ENCODE data around the gene TECTB. TPM values are rescaled to one million over a fixed set of nuclear protein-coding genes. Genes with fewer than 3 reads are reported as not detected.
A peak's percentile ranks its signal among the peaks of the same experiment; 100 is the strongest.

The TECTB gene
- total RNA-seq, 1 experiment from 2014 or later: not detected

DNA sequence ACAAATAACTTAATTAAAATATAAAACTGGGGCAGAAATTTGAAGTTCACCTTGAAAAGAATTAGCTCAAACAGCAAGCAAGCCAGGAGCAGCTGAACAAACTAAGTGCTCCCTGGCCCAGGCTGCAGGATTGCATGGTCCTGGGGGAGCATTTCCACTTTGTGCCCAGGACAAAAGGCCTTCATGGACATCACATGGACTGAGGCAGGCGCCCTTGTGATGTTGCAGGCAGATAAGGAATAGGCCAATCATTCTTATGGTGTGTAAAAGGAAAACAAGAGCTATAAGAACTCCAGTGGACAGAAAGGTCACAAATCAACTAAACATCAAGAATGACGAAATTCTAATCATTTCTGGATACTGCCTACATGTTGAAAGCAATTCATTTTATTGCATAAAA, 17.5 kb upstream of the TECTB start:
- no peak for DNase-seq (ENCODE audit: low spot score)
- ATAC-seq: no peak
- ChIA-PET CTCF (interaction anchor here (0.7 kb wide), 2 partner anchors 8 to 42 kb away, joined by 3 read pairs; no protein-coding TSS in a partner anchor), POLR2A (interaction anchor here (0.6 kb wide), 1 partner anchor 163 kb away, joined by 3 read pairs; no protein-coding TSS in a partner anchor)
- Mint-ChIP-seq H3K36me3 (no peaks in the 10 kb centered on the region), H3K4me1 (no peaks in the 10 kb centered on the region), H3K4me3 (no peak overlapping the region), H3K27ac (no peak overlapping the region), H3K27me3 (ENCODE audit: low read depth) (no peaks in the 10 kb centered on the region), H3K9me3 (peaks cover 6% of the 10 kb centered on the region)
- TF ChIP-seq GABPB1 (CRISPR knock-in tag; IDR thresholded peaks at IDR 0.05) (peak; percentile 92), ZBTB43 (CRISPR knock-in tag; IDR thresholded peaks at IDR 0.05) (no peak)

GRCh38 chr10:112269266-112269665, 13.9 kb upstream of the TECTB start:
- ATAC-seq: no peak
- TF ChIP-seq ATF1 (CRISPR knock-in tag; IDR thresholded peaks at IDR 0.05) (no peak), ZNF219 (CRISPR knock-in tag; IDR thresholded peaks at IDR 0.05; ENCODE audit: borderline replicate concordance) (no peak), ZBTB43 (CRISPR knock-in tag; IDR thresholded peaks at IDR 0.05) (no peak), CTCF (IDR thresholded peaks at IDR 0.05) (no peak), NFE2L1 (CRISPR knock-in tag; IDR thresholded peaks at IDR 0.05) (no peak), MYBL2 (CRISPR knock-in tag; IDR thresholded peaks at IDR 0.05) (no peak), TEAD1 (CRISPR knock-in tag; IDR thresholded peaks at IDR 0.05) (no peak), ELF4 (CRISPR knock-in tag; IDR thresholded peaks at IDR 0.05; ENCODE audit: low read depth) (no peak), MXD4 (CRISPR knock-in tag; IDR thresholded peaks at IDR 0.05; ENCODE audit: borderline replicate concordance) (no peak), ZNF121 (CRISPR knock-in tag; IDR thresholded peaks at IDR 0.05) (no peak), HMGA2 (CRISPR knock-in tag; IDR thresholded peaks at IDR 0.05) (no peak), CREM (CRISPR knock-in tag; IDR thresholded peaks at IDR 0.05) (no peak), CREB1 (CRISPR knock-in tag; IDR thresholded peaks at IDR 0.05) (no peak), SP1 (CRISPR knock-in tag; conservative IDR thresholded peaks at IDR 0.05) (no peak)
- TF ChIP-seq, protein P1, sequence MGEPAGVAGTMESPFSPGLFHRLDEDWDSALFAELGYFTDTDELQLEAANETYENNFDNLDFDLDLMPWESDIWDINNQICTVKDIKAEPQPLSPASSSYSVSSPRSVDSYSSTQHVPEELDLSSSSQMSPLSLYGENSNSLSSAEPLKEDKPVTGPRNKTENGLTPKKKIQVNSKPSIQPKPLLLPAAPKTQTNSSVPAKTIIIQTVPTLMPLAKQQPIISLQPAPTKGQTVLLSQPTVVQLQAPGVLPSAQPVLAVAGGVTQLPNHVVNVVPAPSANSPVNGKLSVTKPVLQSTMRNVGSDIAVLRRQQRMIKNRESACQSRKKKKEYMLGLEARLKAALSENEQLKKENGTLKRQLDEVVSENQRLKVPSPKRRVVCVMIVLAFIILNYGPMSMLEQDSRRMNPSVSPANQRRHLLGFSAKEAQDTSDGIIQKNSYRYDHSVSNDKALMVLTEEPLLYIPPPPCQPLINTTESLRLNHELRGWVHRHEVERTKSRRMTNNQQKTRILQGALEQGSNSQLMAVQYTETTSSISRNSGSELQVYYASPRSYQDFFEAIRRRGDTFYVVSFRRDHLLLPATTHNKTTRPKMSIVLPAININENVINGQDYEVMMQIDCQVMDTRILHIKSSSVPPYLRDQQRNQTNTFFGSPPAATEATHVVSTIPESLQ (CRISPR knock-in tag; IDR thresholded peaks at IDR 0.05): no peak
- TF ChIP-seq, protein P2, sequence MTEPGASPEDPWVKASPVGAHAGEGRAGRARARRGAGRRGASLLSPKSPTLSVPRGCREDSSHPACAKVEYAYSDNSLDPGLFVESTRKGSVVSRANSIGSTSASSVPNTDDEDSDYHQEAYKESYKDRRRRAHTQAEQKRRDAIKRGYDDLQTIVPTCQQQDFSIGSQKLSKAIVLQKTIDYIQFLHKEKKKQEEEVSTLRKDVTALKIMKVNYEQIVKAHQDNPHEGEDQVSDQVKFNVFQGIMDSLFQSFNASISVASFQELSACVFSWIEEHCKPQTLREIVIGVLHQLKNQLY (CRISPR knock-in tag; IDR thresholded peaks at IDR 0.05): no peak
- no peak for DNase-seq (ENCODE audit: low spot score)
- H3K4me3 Mint-ChIP-seq: no peak overlapping the region
- no peaks in the 10 kb centered on the region for H3K27me3 Mint-ChIP-seq (ENCODE audit: low read depth)
- peaks cover 6% of the 10 kb centered on the region for H3K9me3 Mint-ChIP-seq
- CTCF ChIA-PET: no interaction called here
- H3K36me3 Mint-ChIP-seq: no peaks in the 10 kb centered on the region
- no peak overlapping the region for H3K27ac Mint-ChIP-seq
- POLR2A ChIA-PET: no interaction called here
- H3K4me1 Mint-ChIP-seq: no peaks in the 10 kb centered on the region

GRCh38 chr10:112271982-112272381, 11.2 kb upstream of the TECTB start:
- H3K36me3 Mint-ChIP-seq: no peaks in the 10 kb centered on the region
- no peak overlapping the region for H3K27ac Mint-ChIP-seq
- no peaks in the 10 kb centered on the region for H3K27me3 Mint-ChIP-seq (ENCODE audit: low read depth)
- POLR2A ChIA-PET: no interaction called here
- DNase-seq (ENCODE audit: low spot score): no peak
- no peaks in the 10 kb centered on the region for H3K4me1 Mint-ChIP-seq
- CTCF ChIA-PET: interaction anchor here (1.4 kb wide), 1 partner anchor 36 kb away, joined by 4 read pairs; no protein-coding TSS in a partner anchor
- H3K9me3 Mint-ChIP-seq: peaks cover 4% of the 10 kb centered on the region
- no peak overlapping the region for H3K4me3 Mint-ChIP-seq
- no peak for ATAC-seq
- TF ChIP-seq GABPB1 (CRISPR knock-in tag; IDR thresholded peaks at IDR 0.05): peak; percentile 75; the same call in 1 of the 2 replicates
- TF ChIP-seq, protein P3, sequence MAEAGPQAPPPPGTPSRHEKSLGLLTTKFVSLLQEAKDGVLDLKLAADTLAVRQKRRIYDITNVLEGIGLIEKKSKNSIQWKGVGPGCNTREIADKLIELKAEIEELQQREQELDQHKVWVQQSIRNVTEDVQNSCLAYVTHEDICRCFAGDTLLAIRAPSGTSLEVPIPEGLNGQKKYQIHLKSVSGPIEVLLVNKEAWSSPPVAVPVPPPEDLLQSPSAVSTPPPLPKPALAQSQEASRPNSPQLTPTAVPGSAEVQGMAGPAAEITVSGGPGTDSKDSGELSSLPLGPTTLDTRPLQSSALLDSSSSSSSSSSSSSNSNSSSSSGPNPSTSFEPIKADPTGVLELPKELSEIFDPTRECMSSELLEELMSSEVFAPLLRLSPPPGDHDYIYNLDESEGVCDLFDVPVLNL (CRISPR knock-in tag; IDR thresholded peaks at IDR 0.05; ENCODE audit: borderline replicate concordance, low read depth): no peak
- TF ChIP-seq NFYB (CRISPR knock-in tag; conservative IDR thresholded peaks at IDR 0.05; ENCODE audit: low read depth): no peak
- TF ChIP-seq AFF4 (CRISPR knock-in tag; IDR thresholded peaks at IDR 0.05; ENCODE audit: borderline replicate concordance): no peak
- no peak for TF ChIP-seq FOXJ3 (CRISPR knock-in tag; IDR thresholded peaks at IDR 0.05; ENCODE audit: borderline replicate concordance)
- no peak for TF ChIP-seq CREB1 (CRISPR knock-in tag; IDR thresholded peaks at IDR 0.05)
